ENCODE results near the gene SMIM22.

DNA sequence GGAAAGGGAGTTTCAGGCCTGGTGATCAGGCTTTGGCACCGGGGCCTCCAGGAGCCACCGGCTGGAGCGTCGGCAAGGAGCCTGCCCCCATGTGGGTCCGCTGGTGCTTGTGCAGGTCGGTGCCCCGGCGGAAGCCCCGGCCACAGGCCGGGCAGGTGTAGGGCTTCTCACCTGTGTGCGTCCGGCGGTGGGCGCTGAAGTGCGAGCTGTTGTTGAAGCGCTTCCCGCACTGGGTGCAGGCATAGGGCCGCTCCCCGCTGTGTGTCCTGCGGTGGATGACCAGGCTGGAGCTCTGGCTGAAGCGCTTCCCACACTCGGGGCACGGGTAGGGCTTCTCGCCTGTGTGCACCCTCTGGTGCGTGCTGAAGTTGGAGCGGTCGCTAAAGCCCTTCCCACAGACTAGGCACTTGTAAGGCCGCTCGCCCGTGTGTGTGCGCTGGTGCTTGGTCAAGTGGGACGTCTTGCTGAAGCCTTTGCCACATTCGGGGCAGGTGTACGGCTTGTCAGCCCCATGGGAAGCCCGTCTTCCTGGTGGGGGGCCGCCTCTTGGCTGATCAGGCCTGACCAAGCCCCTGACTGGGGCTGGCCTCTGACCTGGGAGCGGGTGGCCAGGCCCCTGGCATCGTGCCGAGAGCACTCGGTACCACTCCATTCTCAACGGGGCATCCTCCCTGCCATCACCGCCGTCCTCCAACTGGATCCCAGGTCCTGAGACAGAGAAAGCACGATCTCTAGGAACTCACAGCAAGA lies 42.6 kb upstream of the SMIM22 start:
- TF ChIP-seq, protein P1, sequence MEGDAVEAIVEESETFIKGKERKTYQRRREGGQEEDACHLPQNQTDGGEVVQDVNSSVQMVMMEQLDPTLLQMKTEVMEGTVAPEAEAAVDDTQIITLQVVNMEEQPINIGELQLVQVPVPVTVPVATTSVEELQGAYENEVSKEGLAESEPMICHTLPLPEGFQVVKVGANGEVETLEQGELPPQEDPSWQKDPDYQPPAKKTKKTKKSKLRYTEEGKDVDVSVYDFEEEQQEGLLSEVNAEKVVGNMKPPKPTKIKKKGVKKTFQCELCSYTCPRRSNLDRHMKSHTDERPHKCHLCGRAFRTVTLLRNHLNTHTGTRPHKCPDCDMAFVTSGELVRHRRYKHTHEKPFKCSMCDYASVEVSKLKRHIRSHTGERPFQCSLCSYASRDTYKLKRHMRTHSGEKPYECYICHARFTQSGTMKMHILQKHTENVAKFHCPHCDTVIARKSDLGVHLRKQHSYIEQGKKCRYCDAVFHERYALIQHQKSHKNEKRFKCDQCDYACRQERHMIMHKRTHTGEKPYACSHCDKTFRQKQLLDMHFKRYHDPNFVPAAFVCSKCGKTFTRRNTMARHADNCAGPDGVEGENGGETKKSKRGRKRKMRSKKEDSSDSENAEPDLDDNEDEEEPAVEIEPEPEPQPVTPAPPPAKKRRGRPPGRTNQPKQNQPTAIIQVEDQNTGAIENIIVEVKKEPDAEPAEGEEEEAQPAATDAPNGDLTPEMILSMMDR (IDR thresholded peaks at IDR 0.05; ENCODE audit: low read depth, low read length, missing input control), result no peak
- TF ChIP-seq JUND (IDR thresholded peaks at IDR 0.05), result no peak
- TF ChIP-seq, protein P2, sequence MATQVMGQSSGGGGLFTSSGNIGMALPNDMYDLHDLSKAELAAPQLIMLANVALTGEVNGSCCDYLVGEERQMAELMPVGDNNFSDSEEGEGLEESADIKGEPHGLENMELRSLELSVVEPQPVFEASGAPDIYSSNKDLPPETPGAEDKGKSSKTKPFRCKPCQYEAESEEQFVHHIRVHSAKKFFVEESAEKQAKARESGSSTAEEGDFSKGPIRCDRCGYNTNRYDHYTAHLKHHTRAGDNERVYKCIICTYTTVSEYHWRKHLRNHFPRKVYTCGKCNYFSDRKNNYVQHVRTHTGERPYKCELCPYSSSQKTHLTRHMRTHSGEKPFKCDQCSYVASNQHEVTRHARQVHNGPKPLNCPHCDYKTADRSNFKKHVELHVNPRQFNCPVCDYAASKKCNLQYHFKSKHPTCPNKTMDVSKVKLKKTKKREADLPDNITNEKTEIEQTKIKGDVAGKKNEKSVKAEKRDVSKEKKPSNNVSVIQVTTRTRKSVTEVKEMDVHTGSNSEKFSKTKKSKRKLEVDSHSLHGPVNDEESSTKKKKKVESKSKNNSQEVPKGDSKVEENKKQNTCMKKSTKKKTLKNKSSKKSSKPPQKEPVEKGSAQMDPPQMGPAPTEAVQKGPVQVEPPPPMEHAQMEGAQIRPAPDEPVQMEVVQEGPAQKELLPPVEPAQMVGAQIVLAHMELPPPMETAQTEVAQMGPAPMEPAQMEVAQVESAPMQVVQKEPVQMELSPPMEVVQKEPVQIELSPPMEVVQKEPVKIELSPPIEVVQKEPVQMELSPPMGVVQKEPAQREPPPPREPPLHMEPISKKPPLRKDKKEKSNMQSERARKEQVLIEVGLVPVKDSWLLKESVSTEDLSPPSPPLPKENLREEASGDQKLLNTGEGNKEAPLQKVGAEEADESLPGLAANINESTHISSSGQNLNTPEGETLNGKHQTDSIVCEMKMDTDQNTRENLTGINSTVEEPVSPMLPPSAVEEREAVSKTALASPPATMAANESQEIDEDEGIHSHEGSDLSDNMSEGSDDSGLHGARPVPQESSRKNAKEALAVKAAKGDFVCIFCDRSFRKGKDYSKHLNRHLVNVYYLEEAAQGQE (IDR thresholded peaks at IDR 0.05), result no peak
- TF ChIP-seq RAD21 (IDR thresholded peaks at IDR 0.05), result no peak
- TF ChIP-seq YY1 (IDR thresholded peaks at IDR 0.05), result no peak
- TF ChIP-seq SP1 (IDR thresholded peaks at IDR 0.05), result no peak
- TF ChIP-seq, protein P3, sequence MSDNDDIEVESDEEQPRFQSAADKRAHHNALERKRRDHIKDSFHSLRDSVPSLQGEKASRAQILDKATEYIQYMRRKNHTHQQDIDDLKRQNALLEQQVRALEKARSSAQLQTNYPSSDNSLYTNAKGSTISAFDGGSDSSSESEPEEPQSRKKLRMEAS (IDR thresholded peaks at IDR 0.05), result no peak
- no peak for TF ChIP-seq TAF1 (conservative IDR thresholded peaks at IDR 0.05)
- TF ChIP-seq, protein P4, sequence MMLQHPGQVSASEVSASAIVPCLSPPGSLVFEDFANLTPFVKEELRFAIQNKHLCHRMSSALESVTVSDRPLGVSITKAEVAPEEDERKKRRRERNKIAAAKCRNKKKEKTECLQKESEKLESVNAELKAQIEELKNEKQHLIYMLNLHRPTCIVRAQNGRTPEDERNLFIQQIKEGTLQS (IDR thresholded peaks at IDR 0.05), result no peak
- TF ChIP-seq, protein P5, sequence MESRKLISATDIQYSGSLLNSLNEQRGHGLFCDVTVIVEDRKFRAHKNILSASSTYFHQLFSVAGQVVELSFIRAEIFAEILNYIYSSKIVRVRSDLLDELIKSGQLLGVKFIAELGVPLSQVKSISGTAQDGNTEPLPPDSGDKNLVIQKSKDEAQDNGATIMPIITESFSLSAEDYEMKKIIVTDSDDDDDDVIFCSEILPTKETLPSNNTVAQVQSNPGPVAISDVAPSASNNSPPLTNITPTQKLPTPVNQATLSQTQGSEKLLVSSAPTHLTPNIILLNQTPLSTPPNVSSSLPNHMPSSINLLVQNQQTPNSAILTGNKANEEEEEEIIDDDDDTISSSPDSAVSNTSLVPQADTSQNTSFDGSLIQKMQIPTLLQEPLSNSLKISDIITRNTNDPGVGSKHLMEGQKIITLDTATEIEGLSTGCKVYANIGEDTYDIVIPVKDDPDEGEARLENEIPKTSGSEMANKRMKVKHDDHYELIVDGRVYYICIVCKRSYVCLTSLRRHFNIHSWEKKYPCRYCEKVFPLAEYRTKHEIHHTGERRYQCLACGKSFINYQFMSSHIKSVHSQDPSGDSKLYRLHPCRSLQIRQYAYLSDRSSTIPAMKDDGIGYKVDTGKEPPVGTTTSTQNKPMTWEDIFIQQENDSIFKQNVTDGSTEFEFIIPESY (IDR thresholded peaks at IDR 0.05), result no peak
- TF ChIP-seq GABPA (IDR thresholded peaks at IDR 0.05 in 1 of 2, conservative IDR thresholded peaks at IDR 0.05 in 1 of 2), result no peak
- TF ChIP-seq EGR1 (IDR thresholded peaks at IDR 0.05; ENCODE audit: low read depth in 2 of 2), result no peak

Measured in liver (tissue), 3 donors.